ENCODE data around the gene ARHGAP40. TPM values are rescaled to one million over a fixed set of nuclear protein-coding genes. Genes with fewer than 3 reads are reported as not detected.

The ARHGAP40 gene
- total and polyA plus RNA-seq, 2 of the 13 experiments (the other 11 are each of a cell fraction or from before 2014, with no cell fraction given): 0.75 to 2.1 TPM

GRCh38 chr20:38680500-38681306 is 79.1 kb downstream of the ARHGAP40 start (continued):
- no peak for TF ChIP-seq DZIP1 (CRISPR knock-in tag; IDR thresholded peaks at IDR 0.05)
- no peak for TF ChIP-seq THYN1 (CRISPR knock-in tag; IDR thresholded peaks at IDR 0.05; ENCODE audit: borderline replicate concordance, low read depth)
- no peak for TF ChIP-seq ZNF337 (CRISPR knock-in tag; IDR thresholded peaks at IDR 0.05; ENCODE audit: borderline replicate concordance, low read depth)
- TF ChIP-seq ZNF577 (CRISPR knock-in tag; IDR thresholded peaks at IDR 0.05; ENCODE audit: borderline replicate concordance, low read depth): no peak
- no peak for TF ChIP-seq RFXANK (CRISPR knock-in tag; IDR thresholded peaks at IDR 0.05)
- TF ChIP-seq NCOA1 (CRISPR knock-in tag; IDR thresholded peaks at IDR 0.05): no peak
- TF ChIP-seq, protein P1, sequence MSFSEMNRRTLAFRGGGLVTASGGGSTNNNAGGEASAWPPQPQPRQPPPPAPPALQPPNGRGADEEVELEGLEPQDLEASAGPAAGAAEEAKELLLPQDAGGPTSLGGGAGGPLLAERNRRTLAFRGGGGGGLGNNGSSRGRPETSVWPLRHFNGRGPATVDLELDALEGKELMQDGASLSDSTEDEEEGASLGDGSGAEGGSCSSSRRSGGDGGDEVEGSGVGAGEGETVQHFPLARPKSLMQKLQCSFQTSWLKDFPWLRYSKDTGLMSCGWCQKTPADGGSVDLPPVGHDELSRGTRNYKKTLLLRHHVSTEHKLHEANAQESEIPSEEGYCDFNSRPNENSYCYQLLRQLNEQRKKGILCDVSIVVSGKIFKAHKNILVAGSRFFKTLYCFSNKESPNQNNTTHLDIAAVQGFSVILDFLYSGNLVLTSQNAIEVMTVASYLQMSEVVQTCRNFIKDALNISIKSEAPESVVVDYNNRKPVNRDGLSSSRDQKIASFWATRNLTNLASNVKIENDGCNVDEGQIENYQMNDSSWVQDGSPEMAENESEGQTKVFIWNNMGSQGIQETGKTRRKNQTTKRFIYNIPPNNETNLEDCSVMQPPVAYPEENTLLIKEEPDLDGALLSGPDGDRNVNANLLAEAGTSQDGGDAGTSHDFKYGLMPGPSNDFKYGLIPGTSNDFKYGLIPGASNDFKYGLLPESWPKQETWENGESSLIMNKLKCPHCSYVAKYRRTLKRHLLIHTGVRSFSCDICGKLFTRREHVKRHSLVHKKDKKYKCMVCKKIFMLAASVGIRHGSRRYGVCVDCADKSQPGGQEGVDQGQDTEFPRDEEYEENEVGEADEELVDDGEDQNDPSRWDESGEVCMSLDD (CRISPR knock-in tag; IDR thresholded peaks at IDR 0.05; ENCODE audit: borderline replicate concordance): peak; percentile 46; the same call in 1 of the 2 replicates
- no peak for TF ChIP-seq ZNF672 (CRISPR knock-in tag; IDR thresholded peaks at IDR 0.05)
- no peak for TF ChIP-seq MLLT10 (CRISPR knock-in tag; IDR thresholded peaks at IDR 0.05)
- no peak for TF ChIP-seq ZNF292 (CRISPR knock-in tag; IDR thresholded peaks at IDR 0.05; ENCODE audit: borderline replicate concordance, low read depth)
- TF ChIP-seq, protein P2, sequence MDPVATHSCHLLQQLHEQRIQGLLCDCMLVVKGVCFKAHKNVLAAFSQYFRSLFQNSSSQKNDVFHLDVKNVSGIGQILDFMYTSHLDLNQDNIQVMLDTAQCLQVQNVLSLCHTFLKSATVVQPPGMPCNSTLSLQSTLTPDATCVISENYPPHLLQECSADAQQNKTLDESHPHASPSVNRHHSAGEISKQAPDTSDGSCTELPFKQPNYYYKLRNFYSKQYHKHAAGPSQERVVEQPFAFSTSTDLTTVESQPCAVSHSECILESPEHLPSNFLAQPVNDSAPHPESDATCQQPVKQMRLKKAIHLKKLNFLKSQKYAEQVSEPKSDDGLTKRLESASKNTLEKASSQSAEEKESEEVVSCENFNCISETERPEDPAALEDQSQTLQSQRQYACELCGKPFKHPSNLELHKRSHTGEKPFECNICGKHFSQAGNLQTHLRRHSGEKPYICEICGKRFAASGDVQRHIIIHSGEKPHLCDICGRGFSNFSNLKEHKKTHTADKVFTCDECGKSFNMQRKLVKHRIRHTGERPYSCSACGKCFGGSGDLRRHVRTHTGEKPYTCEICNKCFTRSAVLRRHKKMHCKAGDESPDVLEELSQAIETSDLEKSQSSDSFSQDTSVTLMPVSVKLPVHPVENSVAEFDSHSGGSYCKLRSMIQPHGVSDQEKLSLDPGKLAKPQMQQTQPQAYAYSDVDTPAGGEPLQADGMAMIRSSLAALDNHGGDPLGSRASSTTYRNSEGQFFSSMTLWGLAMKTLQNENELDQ (CRISPR knock-in tag; IDR thresholded peaks at IDR 0.05; ENCODE audit: borderline replicate concordance): 0 out of 2 replicates have a peak, but pooled peaks have one; percentile 74
- no peak for TF ChIP-seq ZBTB7A (CRISPR knock-in tag; IDR thresholded peaks at IDR 0.05)
- no peak for TF ChIP-seq PATZ1 (CRISPR knock-in tag; IDR thresholded peaks at IDR 0.05)
- peak; percentile 83; the same call in 1 of the 2 replicates for TF ChIP-seq THRA (CRISPR knock-in tag; IDR thresholded peaks at IDR 0.05; ENCODE audit: borderline replicate concordance)
- no peak for TF ChIP-seq ZIK1 (CRISPR knock-in tag; IDR thresholded peaks at IDR 0.05; ENCODE audit: borderline replicate concordance, low read depth)
- no peak for TF ChIP-seq ZNF569 (CRISPR knock-in tag; IDR thresholded peaks at IDR 0.05; ENCODE audit: borderline replicate concordance)
